SK-N-SH treated with all-trans-retinoic acid at 6 μM for 48 hours (cell line): ENCODE data around the gene SMIM8.

Source experiments
- ATAC-seq: fragments of 200-7000 bp; cut with Tn5 transposase; 3 replicates; pipeline ENCODE4 v1.9.1; 2020; ENCODE audit warnings: mild to moderate bottlenecking, moderate library complexity
- ARNTL ChIP-seq: fragments of 450-650 bp; formaldehyde crosslinking; IDR thresholded peaks from 2 replicates; pipeline ENCODE4 v1.5.0; 2020; ENCODE audit warnings: low read depth, mild to moderate bottlenecking, moderate library complexity, borderline replicate concordance
- CREB5 ChIP-seq: fragments of 250-450 bp; sonication (Bioruptor Pico); IDR thresholded peaks from 2 replicates; pipeline ENCODE4 v1.5.1; 2020; ENCODE audit warnings: low read depth, mild to moderate bottlenecking, moderate library complexity
- CSDC2 ChIP-seq: fragments of 250-450 bp; sonication (Bioruptor Pico); IDR thresholded peaks from 2 replicates; pipeline ENCODE4 v1.5.0; 2020; ENCODE audit warnings: mild to moderate bottlenecking, moderate library complexity
- CSRNP3 ChIP-seq: fragments of 250-450 bp; sonication (Bioruptor Pico); IDR thresholded peaks from 2 replicates; pipeline ENCODE4 v1.5.1; 2021; ENCODE audit warnings: mild to moderate bottlenecking, moderate library complexity
- ESRRG ChIP-seq: fragments of 250-450 bp; sonication (Bioruptor Pico); IDR thresholded peaks from 2 replicates; pipeline ENCODE4 v1.6.1; 2021; ENCODE audit warnings: mild to moderate bottlenecking
- ISL1 ChIP-seq: fragments of 250-450 bp; sonication (Bioruptor Pico); IDR thresholded peaks from 2 replicates; pipeline ENCODE4 v2.1.2; 2022; ENCODE audit warnings: mild to moderate bottlenecking, moderate library complexity
- OSR1 ChIP-seq: fragments of 250-450 bp; sonication (Bioruptor Pico); IDR thresholded peaks from 2 replicates; pipeline ENCODE4 v1.8.0; 2022; ENCODE audit warnings: moderate library complexity, mild to moderate bottlenecking, inconsistent platforms
- PPARA ChIP-seq: fragments of 250-450 bp; sonication (Bioruptor Pico); IDR thresholded peaks from 2 replicates; pipeline ENCODE4 v1.5.0; 2020; ENCODE audit warnings: mild to moderate bottlenecking, borderline replicate concordance
- TCF4 ChIP-seq: fragments of 250-450 bp; sonication (Bioruptor Pico); IDR thresholded peaks from 2 replicates; pipeline ENCODE4 v1.8.0; 2021; ENCODE audit warnings: mild to moderate bottlenecking, moderate library complexity, borderline replicate concordance
- TOX ChIP-seq: fragments of 250-450 bp; sonication (Bioruptor Pico); IDR thresholded peaks from 2 replicates; pipeline ENCODE4 v1.8.0; 2021; ENCODE audit warnings: mild to moderate bottlenecking, moderate library complexity, borderline replicate concordance
- TSHZ2 ChIP-seq: fragments of 250-450 bp; sonication (Bioruptor Pico); IDR thresholded peaks from 2 replicates; pipeline ENCODE4 v1.5.0; 2020; ENCODE audit warnings: mild to moderate bottlenecking, moderate library complexity
- ZC3H10 ChIP-seq: fragments of 250-450 bp; sonication (Bioruptor Pico); IDR thresholded peaks from 2 replicates; pipeline ENCODE4 v1.5.1; 2021; ENCODE audit warnings: mild to moderate bottlenecking, moderate library complexity
- ZFP3 ChIP-seq: fragments of 250-450 bp; sonication (Bioruptor Pico); IDR thresholded peaks from 2 replicates; pipeline ENCODE4 v1.5.0; 2020; ENCODE audit warnings: mild to moderate bottlenecking, moderate library complexity
- ZFP30 ChIP-seq: fragments of 450-650 bp; formaldehyde crosslinking; IDR thresholded peaks from 2 replicates; pipeline ENCODE4 v1.5.0; 2022; ENCODE audit warnings: mild to moderate bottlenecking, moderate library complexity
- ZNF565 ChIP-seq: fragments of 450-650 bp; formaldehyde crosslinking; conservative IDR thresholded peaks from 2 replicates; pipeline ENCODE4 v1.5.0; 2020; ENCODE audit warnings: low read depth, mild to moderate bottlenecking, moderate library complexity
- ZNF70 ChIP-seq: fragments of 450-650 bp; formaldehyde crosslinking; IDR thresholded peaks from 2 replicates; pipeline ENCODE4 v1.5.0; 2020; ENCODE audit warnings: mild to moderate bottlenecking, moderate library complexity
- TF ChIP-seq, protein P1 (sequence below): fragments of 250-450 bp; sonication (Bioruptor Pico); IDR thresholded peaks from 2 replicates; pipeline ENCODE4 v1.8.0; 2021; ENCODE audit warnings: low read depth, mild to moderate bottlenecking, moderate library complexity, borderline replicate concordance

SMIM8 gene

GRCh38 chr6:87277123-87277522 lies 45.3 kb upstream of the SMIM8 start:
- peak; percentile 64 for ATAC-seq

GRCh38 chr6:87279196-87279595 lies 43.2 kb upstream of the SMIM8 start:
- no peak for TF ChIP-seq ZFP30 (CRISPR knock-in tag)
- TF ChIP-seq CSRNP3 (CRISPR knock-in tag) = no peak
- ATAC-seq = no peak

More at GRCh38 chr6:87277123-87277522, 45.3 kb upstream of the SMIM8 start:
- no peak for TF ChIP-seq ESRRG (CRISPR knock-in tag)
- TF ChIP-seq, protein P1, sequence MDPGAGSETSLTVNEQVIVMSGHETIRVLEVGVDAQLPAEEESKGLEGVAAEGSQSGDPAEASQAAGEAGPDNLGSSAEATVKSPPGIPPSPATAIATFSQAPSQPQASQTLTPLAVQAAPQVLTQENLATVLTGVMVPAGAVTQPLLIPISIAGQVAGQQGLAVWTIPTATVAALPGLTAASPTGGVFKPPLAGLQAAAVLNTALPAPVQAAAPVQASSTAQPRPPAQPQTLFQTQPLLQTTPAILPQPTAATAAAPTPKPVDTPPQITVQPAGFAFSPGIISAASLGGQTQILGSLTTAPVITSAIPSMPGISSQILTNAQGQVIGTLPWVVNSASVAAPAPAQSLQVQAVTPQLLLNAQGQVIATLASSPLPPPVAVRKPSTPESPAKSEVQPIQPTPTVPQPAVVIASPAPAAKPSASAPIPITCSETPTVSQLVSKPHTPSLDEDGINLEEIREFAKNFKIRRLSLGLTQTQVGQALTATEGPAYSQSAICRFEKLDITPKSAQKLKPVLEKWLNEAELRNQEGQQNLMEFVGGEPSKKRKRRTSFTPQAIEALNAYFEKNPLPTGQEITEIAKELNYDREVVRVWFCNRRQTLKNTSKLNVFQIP = no peak
- TF ChIP-seq TOX (CRISPR knock-in tag) = no peak
- no peak for TF ChIP-seq OSR1
- no peak for TF ChIP-seq CREB5 (CRISPR knock-in tag)
- TF ChIP-seq ZC3H10 (CRISPR knock-in tag) = no peak
- TF ChIP-seq TSHZ2 (CRISPR knock-in tag) = no peak
- TF ChIP-seq CSRNP3 (CRISPR knock-in tag) = no peak
- TF ChIP-seq, all 23 proteins: peak for 0

GRCh38 chr6:87281426-87281825 lies 41.0 kb upstream of the SMIM8 start:
- TF ChIP-seq, protein P1 = no peak
- no peak for TF ChIP-seq ZFP3
- no peak for TF ChIP-seq TSHZ2 (CRISPR knock-in tag)
- TF ChIP-seq CSRNP3 (CRISPR knock-in tag) = no peak
- TF ChIP-seq TCF4 (CRISPR knock-in tag) = no peak
- TF ChIP-seq ISL1 = no peak
- no peak for TF ChIP-seq ZNF565 (CRISPR knock-in tag)
- no peak for TF ChIP-seq CSDC2 (CRISPR knock-in tag)
- no peak for TF ChIP-seq TOX (CRISPR knock-in tag)
- no peak for TF ChIP-seq PPARA (CRISPR knock-in tag)
- no peak for TF ChIP-seq ESRRG (CRISPR knock-in tag)
- no peak for TF ChIP-seq ARNTL (CRISPR knock-in tag)
- no peak for TF ChIP-seq ZNF70 (CRISPR knock-in tag)
- ATAC-seq = no peak
